COLO668 (cell line): Measurements from ENCODE around the gene TMEM250.
"Not testable (repeated sequence)": the region's sequence is repeated elsewhere in the genome, so short reads cannot be mapped to it uniquely, and the experiment has no call there.

ENCODE experiments used
- DNase-seq: peaks from one replicate; lab custom pipeline; 2025; ENCODE audit not compliant: unreplicated experiment; lab: John Stamatoyannopoulos, UW

TMEM250 gene

GRCh38 chr9:136114610-136115009 is 4.1 kb downstream of the TMEM250 start:
- DNase-seq = no peak

- DNase-seq = no peak
Observed at GRCh38 chr9:136112541-136112940, 6.1 kb downstream of the TMEM250 start.

DNA sequence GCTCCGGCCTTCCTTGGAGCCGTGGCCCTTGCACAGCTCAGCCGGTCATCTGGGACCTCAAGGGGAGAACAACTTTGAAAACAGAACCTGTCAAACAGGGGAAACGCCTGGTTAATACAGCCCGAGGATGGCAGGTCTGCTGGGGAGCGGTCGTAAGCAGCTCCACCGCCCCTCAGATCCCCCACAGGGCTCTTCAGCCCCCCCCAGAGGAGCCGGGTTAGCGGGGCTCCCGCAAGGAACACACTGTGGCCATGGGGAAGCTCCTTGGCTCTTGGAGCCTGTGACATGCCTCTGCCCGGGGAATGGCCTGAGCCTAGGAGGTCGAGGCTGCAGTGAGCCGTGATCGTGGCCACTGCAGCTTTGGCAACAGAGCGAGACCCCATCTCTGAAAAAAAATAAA is 6.8 kb downstream of the TMEM250 start:
- DNase-seq = no peak

DNA sequence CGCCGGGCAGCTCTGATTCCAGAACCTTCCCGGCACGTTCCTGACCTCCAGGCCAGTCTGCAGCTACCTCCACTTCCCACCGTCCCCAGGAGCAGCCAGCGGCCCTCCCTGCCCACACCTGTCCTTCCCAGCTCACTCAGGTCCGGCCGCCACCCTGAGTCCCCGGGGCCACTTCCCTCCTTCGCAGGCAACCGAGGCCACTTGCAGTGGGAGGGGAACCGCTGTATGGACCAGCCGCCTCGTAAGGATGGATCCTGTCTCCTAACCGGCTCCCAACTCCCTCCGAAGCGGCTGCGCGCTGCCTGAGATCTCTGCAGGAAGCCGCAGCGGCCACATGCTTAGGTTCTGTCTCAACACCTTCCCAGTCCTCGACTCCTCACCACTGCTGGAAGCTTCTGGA is 7.5 kb downstream of the TMEM250 start:
- no peak for DNase-seq

DNA sequence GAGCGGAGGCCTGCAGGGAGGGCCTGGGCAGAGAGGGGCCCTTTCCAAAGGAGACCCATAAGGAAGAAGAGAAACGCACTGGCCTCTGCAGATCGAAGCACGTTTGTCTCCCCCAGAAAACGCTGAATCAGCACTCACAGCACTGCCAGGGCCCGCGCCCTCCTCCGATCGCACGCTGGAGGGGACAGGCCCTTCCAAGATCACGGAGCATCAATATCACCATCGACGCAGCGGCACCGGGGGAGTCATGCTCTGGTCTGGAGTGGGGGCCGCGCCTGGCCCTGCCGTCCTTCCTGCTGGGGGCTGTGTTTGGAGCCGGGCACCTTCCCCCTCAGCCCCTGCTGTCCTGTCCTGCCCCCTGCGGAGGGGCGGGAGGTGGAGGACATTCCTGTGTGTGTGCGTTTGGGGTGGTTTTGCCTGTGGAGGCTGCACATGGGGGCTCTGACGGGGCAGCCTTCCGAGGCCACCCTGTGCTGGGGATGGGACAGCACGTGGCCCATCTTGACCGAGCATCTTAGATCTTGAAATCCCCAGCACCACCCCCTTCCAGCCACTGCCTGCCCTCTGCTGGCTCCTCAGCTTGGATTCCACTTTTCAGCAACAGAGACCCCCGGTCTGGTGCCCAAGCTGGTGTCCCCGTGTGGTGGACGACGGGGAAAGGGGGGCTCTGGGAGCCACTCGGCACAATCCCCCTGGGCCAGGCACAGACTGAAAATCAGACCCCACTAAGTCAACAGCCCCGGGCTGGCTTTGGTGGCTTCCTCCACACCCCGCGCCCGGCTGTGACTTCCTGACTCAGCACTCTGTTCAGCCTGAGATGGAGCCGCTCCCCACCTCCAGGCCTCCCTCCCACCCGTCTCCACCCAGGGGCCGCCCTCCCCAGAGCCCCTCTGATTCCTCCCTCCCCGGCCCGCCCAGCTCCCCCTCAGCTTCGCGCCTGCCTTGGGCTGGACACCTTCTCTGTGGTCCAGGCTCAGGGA is 8.3 kb downstream of the TMEM250 start:
- peak; percentile 67 for DNase-seq

DNA sequence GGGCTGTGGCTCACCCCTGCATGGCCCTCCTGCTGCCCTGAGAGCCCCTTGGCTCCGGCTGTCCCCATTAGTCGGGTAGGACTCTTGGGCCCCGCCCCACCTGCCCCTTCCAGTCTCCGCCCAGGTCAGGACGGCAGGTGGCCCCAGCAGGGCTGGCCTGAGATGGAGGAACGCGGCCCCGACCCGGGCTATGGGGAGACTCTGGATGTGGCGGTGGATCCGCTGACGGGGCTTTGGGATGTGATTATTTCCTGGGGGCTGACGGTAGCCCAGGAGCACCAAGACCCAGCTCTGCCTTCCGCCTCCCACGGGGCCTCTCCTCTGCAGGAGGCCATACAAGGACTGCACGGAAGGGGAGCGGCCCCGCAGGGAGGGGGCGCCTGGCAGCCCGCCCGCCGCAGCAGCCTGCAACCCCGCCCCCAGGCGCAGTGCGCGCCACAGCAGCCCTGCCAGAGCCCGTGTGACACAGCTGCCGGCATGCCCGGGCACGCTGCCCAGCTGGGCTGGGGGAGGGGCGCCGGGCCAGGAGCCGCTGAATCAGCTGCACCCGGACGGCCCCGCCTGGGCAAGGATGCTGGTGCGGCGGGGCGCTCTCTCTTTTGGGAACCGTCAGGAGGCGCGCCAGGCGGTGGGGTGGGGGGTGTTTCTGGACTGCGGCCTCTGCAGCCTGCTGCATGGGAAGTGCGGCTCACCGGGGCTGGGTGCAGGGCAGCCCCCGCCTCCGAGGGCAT is 9.2 kb downstream of the TMEM250 start:
- DNase-seq = peak; percentile 98

DNA sequence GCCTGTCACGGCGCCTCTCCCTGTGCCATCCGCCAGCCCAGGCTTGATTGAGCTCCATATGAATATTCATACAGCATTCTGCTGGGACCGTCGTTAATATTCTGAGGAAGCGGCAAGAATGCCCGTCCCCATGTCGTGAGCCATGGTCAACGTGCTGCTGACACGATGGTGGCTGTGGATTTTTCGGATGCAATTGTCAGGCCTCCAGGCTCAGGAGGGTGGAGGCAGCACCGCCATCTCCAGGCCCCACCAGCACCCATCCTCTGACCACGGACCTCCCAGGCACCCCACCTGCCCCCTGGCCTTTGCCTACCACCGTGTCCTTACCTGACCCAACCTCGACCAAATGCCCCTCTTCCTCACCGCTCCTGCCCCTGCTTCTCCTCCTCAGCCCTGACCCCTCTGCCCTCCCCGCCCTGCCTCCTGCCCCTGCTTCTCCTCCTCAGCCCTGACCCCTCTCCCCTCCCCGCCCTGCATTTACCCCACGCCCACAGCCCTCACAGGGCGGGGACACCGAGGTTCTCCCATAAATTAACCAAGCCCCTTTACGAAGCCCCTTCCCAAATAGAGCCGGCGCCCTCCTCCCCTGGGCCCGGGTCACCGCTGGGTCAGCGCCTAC is 9.9 kb downstream of the TMEM250 start:
- DNase-seq = peak; percentile 43

- DNase-seq = peak; percentile 90
Observed at GRCh38 chr9:136107953-136108647, 10.6 kb downstream of the TMEM250 start.

DNA sequence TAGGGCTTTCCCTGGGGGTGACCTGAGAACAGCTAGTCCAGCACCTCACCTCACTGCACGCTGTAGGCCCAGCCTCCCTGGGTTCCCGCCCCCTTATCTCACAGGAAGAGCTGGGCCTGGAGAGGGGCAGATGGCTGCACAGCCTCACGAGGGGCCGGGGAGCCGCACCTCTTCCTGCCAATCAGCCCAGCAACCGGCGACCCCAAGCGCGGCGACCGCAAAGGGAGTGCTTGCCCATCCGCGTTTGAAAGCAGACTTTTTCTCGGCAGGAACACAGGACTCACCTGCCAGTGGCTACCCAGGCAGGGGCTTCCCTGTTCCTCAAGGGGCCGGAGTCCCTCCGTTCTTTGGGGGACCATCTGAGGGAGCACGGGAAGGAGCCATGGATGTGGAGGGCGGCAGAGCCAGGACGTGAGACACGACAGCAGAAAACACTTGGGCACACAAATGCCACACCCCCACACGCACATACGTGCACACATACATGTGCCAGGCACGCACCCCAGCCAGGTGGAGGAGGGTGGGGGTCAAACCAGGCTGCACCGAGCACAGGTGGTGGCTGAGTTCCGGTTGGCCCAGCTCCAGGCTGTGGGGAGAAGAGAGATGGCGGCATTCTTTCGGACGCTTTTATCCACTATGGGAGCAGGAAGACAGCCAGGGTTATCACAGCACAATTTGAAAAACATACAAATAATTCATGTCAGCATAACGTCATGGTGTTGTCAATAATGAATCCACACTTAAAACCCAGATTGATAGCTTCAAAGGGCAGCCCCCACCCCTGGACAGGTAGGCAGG is 11.3 kb downstream of the TMEM250 start:
- DNase-seq = peak; percentile 92

DNA sequence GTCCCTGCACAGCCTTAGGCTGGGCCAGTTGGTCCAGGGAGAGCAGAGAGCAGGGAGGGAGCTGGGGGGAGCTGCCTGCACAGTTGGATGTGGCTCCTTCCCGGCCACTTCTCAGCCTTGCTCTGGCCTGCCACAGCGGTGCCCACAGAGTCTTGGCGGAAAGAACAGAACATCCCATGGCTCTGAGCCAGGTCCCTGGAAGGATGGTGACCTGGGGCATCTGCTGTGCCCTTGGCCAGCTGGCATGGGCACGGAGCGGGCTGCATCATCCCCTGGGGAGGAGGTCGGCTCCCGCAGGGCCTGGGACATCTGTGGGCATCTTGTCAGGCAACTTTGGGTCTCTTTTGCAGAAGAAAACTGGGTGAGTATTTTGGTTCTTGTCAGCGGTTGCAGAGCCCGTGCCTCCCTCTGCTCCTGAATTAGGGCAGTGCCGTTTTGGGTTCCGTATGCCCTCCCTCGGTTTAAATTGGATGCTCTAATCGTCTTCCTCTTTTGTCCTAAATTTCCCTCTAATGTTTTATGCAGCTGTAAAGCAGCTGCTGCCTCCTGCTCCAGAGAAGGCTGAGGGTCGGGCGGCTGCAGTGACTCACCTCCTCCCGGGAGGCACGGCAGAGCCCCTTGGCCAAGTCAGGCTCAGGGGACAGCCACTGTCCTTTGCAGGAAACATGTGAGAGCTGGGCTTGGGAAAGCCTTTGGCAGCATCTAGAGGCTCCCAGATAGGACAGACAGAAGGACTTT is 13.1 kb downstream of the TMEM250 start:
- peak; percentile 24 for DNase-seq

- DNase-seq = no peak
Observed at GRCh38 chr9:136104916-136105315, 13.8 kb downstream of the TMEM250 start.

- no peak for DNase-seq
Observed at GRCh38 chr9:136104488-136104800, 14.2 kb downstream of the TMEM250 start.

DNA sequence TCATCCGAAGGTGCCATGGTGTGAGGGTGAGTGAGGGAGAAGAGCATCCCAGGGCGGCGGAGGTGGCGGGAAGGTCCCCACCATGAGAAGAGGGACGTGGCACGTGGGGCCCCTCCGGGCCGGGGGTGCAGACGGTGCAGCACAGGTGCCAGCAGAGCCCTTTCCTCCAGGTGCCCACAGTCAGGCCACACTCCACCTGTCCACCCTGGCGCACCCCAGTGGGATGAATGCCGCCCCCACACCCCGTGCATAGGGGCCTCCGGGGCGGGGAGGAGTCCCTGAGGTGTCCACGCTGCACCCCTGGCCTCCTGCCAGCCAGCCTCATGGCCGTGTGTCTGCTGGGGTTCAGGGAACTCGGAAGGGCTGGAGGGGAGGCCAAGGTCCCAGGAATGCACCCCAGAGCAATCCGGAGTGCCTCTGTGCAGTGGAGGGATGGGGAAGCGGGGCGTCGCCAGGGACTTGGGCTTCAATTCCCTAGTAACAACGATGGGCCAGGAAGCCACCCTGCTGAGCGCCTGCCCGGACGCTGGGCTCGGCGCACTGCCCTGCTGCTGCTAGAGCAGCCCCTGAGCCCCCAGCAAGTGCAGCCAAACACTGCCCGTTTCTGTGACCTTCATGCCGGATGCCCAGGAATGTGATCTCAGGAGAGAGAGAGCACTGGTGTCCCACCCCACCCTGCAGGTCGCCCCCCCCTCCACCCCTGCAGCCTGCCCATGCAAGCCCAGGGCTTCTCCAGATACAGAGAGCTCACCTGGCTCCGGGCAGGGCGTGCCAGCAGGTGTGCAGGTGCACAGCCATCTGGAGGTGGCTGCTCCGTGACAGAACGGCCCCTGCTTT is 14.8 kb downstream of the TMEM250 start:
- DNase-seq = peak; percentile 93

- DNase-seq = not testable (repeated sequence)
Observed at GRCh38 chr9:136101615-136102074, 17.0 kb downstream of the TMEM250 start.

DNA sequence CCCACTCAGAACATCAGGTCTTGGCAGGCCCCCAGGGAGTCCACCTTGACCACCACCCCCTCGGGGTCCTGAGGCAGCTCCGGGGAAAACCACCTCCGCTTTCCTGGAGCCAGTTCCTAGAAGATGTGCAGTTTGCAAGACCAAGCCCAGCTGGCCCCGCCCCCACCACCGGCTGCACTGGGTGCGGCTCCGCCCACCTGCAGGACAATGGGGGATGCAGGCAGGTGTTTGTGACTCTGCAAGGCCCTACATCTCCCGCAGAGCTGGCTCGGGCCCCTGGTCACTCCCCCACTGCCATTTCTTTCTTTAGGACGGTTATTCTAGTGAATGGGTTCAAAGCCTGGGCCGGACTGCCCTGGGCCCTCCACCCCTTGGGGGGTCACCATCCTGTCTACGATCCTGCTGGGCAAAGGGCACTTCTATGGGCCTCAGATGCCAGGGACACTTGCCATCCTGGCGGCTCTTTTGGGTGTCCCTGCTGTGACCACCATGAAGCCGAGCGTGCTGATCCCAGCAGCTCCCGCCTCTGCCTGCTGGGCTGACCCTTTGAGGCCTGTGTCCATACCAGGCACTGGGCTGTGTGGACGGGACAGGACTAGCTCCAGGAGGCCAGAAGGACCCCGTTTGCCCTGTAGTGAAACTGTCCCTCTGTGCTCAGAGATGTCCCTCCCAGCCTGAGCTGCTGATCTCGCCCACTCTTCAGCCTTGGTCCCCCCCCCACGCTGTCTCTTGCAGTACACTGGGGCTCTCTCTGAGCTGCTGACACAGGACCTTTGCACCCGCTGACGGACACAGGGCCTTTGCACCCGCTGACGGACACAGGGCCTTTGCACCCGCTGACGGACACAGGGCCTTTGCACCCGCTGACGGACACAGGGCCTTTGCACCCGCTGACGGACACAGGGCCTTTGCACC is 17.7 kb downstream of the TMEM250 start:
- peak; percentile 94 for DNase-seq

GRCh38 chr9:136099542-136099941 is 19.1 kb downstream of the TMEM250 start:
- DNase-seq = no peak

GRCh38 chr9:136098844-136099243 is 19.8 kb downstream of the TMEM250 start:
- DNase-seq = no peak

DNA sequence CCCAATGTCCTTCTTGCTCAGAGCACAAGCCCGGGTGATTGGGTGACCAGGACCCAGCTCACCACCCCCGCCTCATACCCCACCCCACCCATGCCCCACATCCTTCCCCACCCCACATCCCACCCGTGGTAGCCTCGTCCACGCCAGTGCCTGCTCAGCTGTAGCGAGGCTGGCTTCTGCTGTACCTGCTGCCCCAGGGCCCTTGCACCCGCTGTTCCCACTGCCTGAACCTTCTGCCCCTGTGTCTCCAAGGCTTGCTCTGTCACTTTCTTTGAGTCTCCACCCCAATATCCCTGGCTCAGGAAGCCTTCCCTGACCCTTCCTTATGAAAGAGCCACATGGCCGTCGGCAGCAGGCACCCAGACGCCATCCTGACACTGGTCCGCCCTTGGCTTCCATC is 20.5 kb downstream of the TMEM250 start:
- no peak for DNase-seq
